ENCODE results near the gene SSR3. TPM values are rescaled to one million over a fixed set of nuclear protein-coding genes. Genes with fewer than 3 reads are reported as not detected.
"Not testable (repeated sequence)": the region's sequence is repeated elsewhere in the genome, so short reads cannot be mapped to it uniquely, and the experiment has no call there.

Gene SSR3
- total and polyA plus RNA-seq, 2 donors from 2014 or later: 132 to 150 TPM

GRCh38 chr3:156593814-156594213 lies 38.9 kb upstream of the SSR3 start:
- intact Hi-C loops (cut with DNase I): no loop called here
- H3K9me3 ChIP-seq (ENCODE audit: control insufficient read depth in 2 of 3, insufficient read depth in 1 of 3, low read length in 3 of 3): no peaks in the 10 kb centered on the region
- no peak overlapping the region for H3K27ac ChIP-seq (ENCODE audit: low read depth in 2 of 2, low read length in 2 of 2)
- DNase-seq: peak in 1 of 5 donors; percentile 17
- peaks cover 3 to 11% (median 10%) of the 10 kb centered on the region in 3 donors for H3K4me1 ChIP-seq (ENCODE audit: control insufficient read depth in 2 of 3, insufficient read depth in 2 of 3, low read depth in 1 of 3, low read length in 3 of 3)
- peak overlapping the region in 2 of 3 donors; percentile 4 to 36 for H3K4me3 ChIP-seq (ENCODE audit: low read length in 3 of 3)
- no peak overlapping the region for H3K9ac ChIP-seq (ENCODE audit: low read length in 3 of 3)
- H3K36me3 ChIP-seq (ENCODE audit: control insufficient read depth in 2 of 3, insufficient read depth in 3 of 3, low read length in 3 of 3): no peaks in the 10 kb centered on the region
- TF ChIP-seq, protein P1, sequence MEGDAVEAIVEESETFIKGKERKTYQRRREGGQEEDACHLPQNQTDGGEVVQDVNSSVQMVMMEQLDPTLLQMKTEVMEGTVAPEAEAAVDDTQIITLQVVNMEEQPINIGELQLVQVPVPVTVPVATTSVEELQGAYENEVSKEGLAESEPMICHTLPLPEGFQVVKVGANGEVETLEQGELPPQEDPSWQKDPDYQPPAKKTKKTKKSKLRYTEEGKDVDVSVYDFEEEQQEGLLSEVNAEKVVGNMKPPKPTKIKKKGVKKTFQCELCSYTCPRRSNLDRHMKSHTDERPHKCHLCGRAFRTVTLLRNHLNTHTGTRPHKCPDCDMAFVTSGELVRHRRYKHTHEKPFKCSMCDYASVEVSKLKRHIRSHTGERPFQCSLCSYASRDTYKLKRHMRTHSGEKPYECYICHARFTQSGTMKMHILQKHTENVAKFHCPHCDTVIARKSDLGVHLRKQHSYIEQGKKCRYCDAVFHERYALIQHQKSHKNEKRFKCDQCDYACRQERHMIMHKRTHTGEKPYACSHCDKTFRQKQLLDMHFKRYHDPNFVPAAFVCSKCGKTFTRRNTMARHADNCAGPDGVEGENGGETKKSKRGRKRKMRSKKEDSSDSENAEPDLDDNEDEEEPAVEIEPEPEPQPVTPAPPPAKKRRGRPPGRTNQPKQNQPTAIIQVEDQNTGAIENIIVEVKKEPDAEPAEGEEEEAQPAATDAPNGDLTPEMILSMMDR (IDR thresholded peaks at IDR 0.05; ENCODE audit: borderline replicate concordance, extremely low read depth, insufficient read depth): no peak
- H3K27me3 ChIP-seq (ENCODE audit: control insufficient read depth, insufficient read depth, low read length): no peaks in the 10 kb centered on the region
- FAIRE-seq: no peak

- H3K9me3 ChIP-seq (ENCODE audit: control insufficient read depth in 2 of 3, insufficient read depth in 1 of 3, low read length in 3 of 3); FAIRE-seq; H3K4me3 ChIP-seq (ENCODE audit: low read length in 3 of 3); H3K27ac ChIP-seq (ENCODE audit: low read depth in 2 of 2, low read length in 2 of 2); intact Hi-C loops (cut with DNase I); H3K9ac ChIP-seq (ENCODE audit: low read length in 3 of 3); H3K27me3 ChIP-seq (ENCODE audit: control insufficient read depth, insufficient read depth, low read length); DNase-seq; H3K36me3 ChIP-seq (ENCODE audit: control insufficient read depth in 2 of 3, insufficient read depth in 3 of 3, low read length in 3 of 3): not testable (repeated sequence)
- H3K4me1 ChIP-seq (ENCODE audit: control insufficient read depth in 2 of 3, insufficient read depth in 2 of 3, low read depth in 1 of 3, low read length in 3 of 3): peaks cover 3 to 25% (median 11%) of the 10 kb centered on the region in 3 donors
Observed at GRCh38 chr3:156589806-156590205, 34.9 kb upstream of the SSR3 start.

GRCh38 chr3:156587760-156588069 lies 32.8 kb upstream of the SSR3 start:
- intact Hi-C loops (cut with DNase I): no loop called here
- TF ChIP-seq, protein P1 (IDR thresholded peaks at IDR 0.05; ENCODE audit: borderline replicate concordance, extremely low read depth, insufficient read depth): no peak

DNA sequence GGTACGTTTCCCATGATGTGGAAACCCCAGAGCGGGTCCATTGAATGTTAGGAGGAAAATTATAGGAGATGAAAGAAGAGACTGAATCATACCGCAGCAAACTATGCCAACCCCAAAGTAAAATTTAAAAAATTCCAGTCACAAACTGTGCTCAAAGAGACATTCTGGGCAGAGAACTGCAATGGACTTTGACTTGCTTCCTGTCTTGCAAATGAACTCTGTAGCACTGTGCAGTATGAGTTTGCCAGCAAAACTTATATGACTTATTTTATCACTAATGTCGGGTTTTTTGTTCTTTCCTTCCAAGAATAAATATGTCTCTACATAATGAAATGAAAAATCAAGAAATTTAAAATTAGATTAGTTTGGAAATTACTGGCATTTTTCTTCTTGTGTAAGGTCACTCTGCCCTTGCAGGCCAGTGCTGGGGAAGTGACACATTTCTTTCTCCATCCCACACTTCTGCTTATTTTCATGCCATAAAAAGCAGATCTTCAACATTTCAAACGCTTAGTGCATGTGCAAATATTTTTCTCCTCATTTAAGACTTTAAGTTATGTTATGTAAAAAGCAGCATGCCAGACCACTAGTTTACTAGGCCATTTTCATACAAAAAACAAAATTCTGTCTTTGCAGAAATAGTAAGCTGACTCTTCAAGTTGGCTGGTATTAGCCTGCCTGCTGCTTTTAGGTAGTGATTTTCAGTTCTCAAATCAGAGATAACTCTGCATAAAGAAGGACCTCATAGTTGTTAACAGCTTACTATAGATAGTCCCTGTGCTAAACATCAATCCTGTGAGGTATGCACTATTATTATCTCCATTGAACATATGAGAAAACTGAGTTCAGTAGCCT lies 32.2 kb upstream of the SSR3 start:
- no peak for DNase-seq
- no peaks in the 10 kb centered on the region for H3K27me3 ChIP-seq (ENCODE audit: control insufficient read depth, insufficient read depth, low read length)
- TF ChIP-seq, protein P1 (IDR thresholded peaks at IDR 0.05; ENCODE audit: borderline replicate concordance, extremely low read depth, insufficient read depth): no peak
- no peaks in the 10 kb centered on the region for H3K9me3 ChIP-seq (ENCODE audit: control insufficient read depth in 2 of 3, insufficient read depth in 1 of 3, low read length in 3 of 3)
- intact Hi-C loops (cut with DNase I): no loop called here
- H3K4me1 ChIP-seq (ENCODE audit: control insufficient read depth in 2 of 3, insufficient read depth in 2 of 3, low read depth in 1 of 3, low read length in 3 of 3): peaks cover 0 to 15% (median 2%) of the 10 kb centered on the region in 3 donors
- H3K9ac ChIP-seq (ENCODE audit: low read length in 3 of 3): no peak overlapping the region
- H3K36me3 ChIP-seq (ENCODE audit: control insufficient read depth in 2 of 3, insufficient read depth in 3 of 3, low read length in 3 of 3): no peaks in the 10 kb centered on the region
- FAIRE-seq: no peak
- H3K4me3 ChIP-seq (ENCODE audit: low read length in 3 of 3): no peak overlapping the region
- H3K27ac ChIP-seq (ENCODE audit: low read depth in 2 of 2, low read length in 2 of 2): peak overlapping the region in 1 of 2 donors; percentile 41

More at GRCh38 chr3:156587760-156588069, 32.8 kb upstream of the SSR3 start:
- Histone ChIP-seq H3K36me3 (ENCODE audit: control insufficient read depth in 2 of 3, insufficient read depth in 3 of 3, low read length in 3 of 3) (no peaks in the 10 kb centered on the region), H3K27ac (ENCODE audit: low read depth in 2 of 2, low read length in 2 of 2) (peak overlapping the region in 1 of 2 donors; percentile 8), H3K4me1 (ENCODE audit: control insufficient read depth in 2 of 3, insufficient read depth in 2 of 3, low read depth in 1 of 3, low read length in 3 of 3) (peaks cover 0 to 18% (median 2%) of the 10 kb centered on the region in 3 donors), H3K9ac (ENCODE audit: low read length in 3 of 3) (no peak overlapping the region), H3K27me3 (ENCODE audit: control insufficient read depth, insufficient read depth, low read length) (no peaks in the 10 kb centered on the region), H3K4me3 (ENCODE audit: low read length in 3 of 3) (no peak overlapping the region), H3K9me3 (ENCODE audit: control insufficient read depth in 2 of 3, insufficient read depth in 1 of 3, low read length in 3 of 3) (no peaks in the 10 kb centered on the region)
- no peak for DNase-seq
- no peak for FAIRE-seq
